GM18502 (cell line): ENCODE results near the gene USP2.

Source experiments
- ATAC-seq: cut with Tn5 transposase; IDR thresholded peaks from one replicate; pipeline ENCODE4 v1.9.1; 2021; ENCODE audit warnings: mild to moderate bottlenecking; ENCODE audit not compliant: unreplicated experiment, poor library complexity

USP2 gene

GRCh38 chr11:119344291-119345010, 37.0 kb downstream of the USP2 start:
- ATAC-seq = no peak

GRCh38 chr11:119343726-119344125, 37.8 kb downstream of the USP2 start:
- no peak for ATAC-seq

DNA sequence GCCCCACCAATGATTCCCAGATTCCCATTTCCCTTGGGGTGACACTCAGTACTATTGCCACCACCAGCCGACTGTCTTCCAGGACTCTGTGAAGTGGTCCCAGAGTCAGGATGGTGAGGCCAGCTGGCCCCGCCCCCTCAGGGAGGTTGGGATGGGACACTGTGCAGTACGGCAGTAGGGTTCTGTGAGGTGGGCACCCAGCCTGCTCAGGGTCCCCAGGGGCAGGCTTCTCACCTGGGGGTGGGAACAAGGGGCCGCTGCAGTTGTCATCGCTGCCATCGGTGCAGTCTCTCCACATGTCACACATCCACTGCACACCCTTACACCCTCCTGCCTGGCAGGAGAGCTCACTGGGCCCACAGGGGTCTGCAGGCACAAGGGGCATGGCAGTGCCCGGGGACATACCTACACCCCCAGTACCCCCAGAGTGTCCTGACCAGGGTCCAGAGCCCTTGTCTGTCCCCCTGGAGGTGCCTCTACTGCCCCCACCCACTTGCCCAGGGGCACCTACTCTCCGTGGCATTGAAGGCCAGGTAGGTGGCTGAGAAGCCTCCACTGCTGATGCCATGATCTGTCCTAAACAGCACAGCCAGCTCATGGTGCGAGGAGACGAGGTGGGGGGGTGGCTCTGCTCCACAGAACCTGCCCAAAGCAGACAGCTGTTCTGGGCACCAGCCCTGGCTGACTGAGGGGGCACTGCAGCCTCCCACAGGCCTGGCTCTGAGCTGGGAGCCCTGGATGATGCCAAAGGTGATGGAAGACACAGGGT, 38.9 kb downstream of the USP2 start:
- ATAC-seq = no peak

- ATAC-seq = no peak
Observed at GRCh38 chr11:119342023-119342300, 39.5 kb downstream of the USP2 start.

DNA sequence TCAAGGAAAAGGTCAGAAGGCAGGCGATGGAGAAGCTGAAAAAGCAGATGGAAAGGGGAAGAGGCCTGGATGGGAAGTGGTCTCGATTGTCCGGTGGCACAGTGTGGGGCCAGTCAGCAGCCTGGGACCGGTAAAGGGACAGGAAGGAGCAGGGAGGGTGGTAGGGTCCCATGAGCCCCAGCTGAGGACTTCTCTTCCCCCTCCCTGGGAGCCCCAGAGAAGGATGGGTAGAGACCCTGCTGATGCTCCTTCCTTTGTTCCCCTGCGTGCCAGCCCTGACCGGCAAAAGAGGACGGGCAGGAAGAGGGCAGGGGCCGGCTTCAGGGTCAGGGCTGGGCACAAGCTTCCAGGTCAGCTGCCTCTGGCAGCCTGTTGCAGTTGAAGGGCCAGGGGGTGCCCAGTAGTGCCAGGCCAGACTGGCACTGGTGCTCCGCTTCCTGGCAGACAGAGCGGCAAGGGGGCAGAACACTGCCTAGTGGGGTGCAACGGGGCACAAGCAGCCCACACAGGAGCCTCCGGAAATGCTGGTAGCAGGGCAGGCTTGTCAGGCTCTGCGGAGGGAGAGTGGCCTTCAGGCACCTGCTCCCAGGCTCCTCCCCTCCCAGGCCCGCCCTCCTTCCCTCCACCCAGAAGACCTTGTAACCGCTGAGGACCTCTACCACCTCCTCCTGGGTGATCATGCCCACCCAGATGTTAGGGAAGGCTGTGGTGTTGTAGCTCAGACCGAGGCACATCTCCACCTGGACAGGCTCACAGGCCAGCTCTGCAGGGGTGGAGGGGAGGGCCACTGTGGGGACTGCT, 40.1 kb downstream of the USP2 start:
- no peak for ATAC-seq

- ATAC-seq = no peak
Observed at GRCh38 chr11:119340335-119341221, 40.9 kb downstream of the USP2 start, which contains the start of gene C1QTNF5. TSS of gene C1QTNF5 (minus strand) at chr11:119340883. CDS start at chr11:119340397, 486 bp downstream.

DNA sequence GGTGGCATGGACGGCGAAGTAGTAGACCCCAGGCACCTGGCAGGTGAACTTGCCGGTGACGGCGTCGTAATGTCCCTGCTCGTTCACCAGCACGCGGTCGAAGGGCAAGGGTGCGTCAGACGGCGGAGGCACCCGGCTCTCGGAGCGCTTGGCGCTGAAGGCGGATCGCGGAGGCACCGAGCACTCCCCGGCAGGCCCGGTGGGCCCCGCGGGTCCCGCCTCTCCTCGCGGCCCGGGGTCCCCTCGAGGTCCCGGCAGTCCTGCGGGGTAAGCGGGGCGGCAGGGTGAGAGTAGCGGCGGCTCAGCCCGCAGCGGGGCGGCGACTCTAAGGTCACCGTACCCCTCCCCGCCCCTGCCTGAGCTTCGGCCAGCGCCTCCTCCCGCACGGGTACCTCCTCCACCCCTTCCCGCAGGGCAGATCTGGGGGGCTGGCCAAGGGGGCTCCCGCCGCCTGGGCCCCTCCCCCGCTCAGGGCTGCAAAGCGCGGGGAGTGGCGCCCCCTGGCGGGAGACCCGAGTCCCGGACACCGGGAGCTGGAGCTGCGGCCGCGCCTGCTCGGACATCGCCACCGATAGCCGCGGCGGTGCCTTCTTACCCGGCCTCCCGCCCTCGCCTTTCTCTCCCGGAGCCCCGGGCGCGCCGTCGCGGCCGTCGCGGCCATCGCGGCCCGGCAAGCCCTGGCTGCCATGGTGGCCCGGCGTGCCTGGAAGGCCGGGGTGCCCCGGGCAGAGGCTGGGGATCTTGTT, 41.7 kb downstream of the USP2 start:
- ATAC-seq = no peak

GRCh38 chr11:119338965-119339588, 42.4 kb downstream of the USP2 start:
- no peak for ATAC-seq

DNA sequence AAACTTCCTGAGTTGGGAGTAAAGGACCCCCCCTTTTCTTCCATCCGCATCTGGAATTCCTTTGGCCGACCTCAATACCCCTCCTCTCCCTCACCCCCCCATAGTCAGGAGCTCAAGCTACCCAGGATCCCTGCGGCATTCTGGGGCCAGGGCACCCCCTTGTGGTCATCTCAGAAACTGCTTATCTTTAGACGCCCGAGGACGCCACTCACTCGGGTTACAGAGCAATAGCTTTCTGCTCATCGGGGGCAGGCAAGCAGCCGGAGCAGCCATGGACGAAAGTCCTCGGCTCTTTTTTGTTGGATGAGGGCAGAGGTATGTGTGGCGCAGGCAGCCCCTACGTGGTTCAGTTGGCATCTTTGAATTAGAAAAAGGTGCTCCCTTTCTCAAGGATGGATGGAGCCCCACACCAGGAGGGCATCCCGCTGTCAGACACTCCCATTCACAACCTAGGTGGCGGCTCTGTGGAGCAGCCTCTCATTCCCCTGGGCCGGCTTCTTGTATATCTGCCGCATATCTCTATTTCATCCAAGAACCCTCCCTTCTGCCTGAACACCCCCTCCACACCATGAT, 43.1 kb downstream of the USP2 start:
- ATAC-seq = no peak

GRCh38 chr11:119337581-119338317, 43.7 kb downstream of the USP2 start:
- ATAC-seq = no peak

GRCh38 chr11:119336744-119337469, 44.6 kb downstream of the USP2 start:
- no peak for ATAC-seq

DNA sequence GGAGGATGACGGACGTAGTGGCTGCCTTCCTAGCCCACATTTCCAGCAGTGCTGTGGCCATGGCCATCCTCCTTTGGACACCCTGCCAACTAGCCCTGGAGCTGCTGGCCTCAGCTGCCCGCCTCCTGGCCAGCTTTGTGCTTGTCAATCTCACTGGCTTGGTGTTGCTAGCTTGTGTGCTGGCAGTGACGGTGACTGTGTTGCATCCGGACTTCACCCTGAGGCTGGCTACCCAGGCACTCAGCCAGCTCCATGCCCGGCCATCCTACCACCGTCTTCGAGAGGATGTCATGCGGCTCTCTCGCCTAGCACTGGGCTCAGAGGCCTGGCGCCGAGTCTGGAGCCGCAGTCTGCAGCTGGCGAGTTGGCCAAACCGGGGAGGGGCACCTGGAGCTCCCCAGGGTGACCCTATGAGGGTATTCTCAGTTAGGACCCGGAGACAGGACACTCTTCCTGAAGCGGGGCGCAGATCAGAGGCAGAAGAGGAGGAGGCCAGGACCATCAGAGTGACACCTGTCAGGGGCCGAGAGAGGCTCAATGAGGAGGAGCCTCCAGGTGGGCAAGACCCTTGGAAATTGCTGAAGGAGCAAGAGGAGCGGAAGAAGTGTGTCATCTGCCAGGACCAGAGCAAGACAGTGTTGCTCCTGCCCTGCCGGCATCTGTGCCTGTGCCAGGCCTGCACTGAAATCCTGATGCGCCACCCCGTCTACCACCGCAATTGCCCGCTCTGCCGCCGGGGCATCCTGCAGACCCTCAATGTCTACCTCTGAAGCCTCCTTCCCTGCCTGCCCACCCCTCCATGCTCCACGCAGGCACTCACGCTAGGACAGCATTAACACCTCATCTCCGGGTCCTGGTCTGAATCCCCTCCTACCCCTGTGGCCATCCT, 45.6 kb downstream of the USP2 start:
- no peak for ATAC-seq

DNA sequence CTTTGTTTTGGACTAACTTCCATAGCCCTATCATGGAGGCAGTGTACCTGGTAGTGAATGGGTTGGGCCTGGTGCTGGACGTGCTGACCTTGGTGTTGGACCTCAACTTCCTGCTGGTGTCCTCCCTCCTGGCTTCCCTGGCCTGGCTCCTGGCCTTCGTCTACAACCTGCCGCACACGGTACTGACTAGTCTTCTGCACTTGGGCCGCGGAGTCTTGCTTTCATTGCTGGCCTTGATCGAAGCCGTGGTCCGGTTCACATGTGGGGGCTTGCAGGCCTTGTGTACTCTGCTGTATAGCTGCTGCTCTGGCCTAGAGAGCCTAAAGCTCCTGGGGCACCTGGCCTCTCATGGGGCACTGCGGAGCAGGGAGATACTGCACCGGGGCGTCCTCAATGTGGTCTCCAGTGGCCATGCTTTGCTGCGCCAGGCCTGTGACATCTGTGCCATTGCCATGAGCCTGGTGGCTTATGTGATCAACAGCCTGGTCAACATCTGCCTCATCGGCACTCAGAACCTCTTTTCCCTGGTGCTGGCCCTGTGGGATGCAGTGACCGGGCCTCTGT, 46.3 kb downstream of the USP2 start:
- no peak for ATAC-seq

DNA sequence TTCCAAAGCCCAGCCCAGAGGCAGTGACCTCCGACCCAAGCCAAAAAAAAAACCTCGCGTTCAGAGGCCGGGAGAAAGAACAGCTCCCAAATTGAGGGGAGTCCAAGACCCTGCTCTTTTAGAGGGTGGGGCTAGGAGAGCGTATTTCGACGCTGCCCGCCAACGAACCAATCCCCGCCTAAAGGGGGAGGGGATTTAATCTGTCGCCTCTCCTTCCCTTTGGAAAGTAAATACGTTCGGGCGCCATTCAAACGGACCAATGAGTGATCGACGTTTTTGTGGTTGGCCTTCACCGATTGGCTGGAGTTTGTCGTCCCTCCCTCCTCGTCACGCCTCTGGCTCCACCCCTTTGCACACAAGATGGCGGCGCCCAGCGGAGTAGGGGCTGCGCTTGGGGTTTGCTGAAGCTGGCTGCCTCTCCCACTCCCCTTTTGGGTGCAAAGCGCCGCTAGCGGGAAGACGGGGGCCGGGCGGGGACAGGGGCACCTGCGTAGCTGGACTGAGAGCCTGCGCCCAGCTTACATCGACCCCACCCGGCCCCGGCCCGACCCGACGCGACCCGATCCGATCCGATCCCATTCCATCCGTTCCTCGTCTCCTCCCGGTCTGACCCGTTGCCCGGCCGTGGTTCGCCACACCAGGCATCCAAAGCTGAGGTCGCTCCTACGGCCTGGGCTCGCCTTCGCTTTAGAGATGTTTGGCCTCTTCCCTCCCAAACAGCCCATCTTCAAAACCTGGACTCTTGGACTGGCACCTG, 47.1 kb downstream of the USP2 start, which contains the start of gene RNF26:
RNF26 (plus strand) TSS at position 354 of the 757 bp plus-strand sequence. CDS start 596 bp downstream, outside the sequence.
- ATAC-seq = peak; percentile 93

- no peak for ATAC-seq
Observed at GRCh38 chr11:119332111-119332765, 49.3 kb downstream of the USP2 start.
